GM18861 (cell line): Measurements from ENCODE around the gene EVI5L.
A peak's percentile ranks its signal among the peaks of the same experiment; 100 is the strongest.

ENCODE experiments used
- ATAC-seq: cut with Tn5 transposase; IDR thresholded peaks from one replicate; pipeline ENCODE4 v1.9.1; 2021; ENCODE audit not compliant: unreplicated experiment

The EVI5L gene

GRCh38 chr19:7859831-7860713 is 30.1 kb downstream of the EVI5L start:
- ATAC-seq, result no peak

- ATAC-seq, result no peak
Observed at GRCh38 chr19:7860714-7861618, 30.9 kb downstream of the EVI5L start.

- no peak for ATAC-seq
Observed at GRCh38 chr19:7861619-7862412, 31.8 kb downstream of the EVI5L start.

GRCh38 chr19:7862413-7862951 is 32.5 kb downstream of the EVI5L start:
- ATAC-seq, result no peak

- ATAC-seq, result no peak
Observed at GRCh38 chr19:7863157-7863970, 33.3 kb downstream of the EVI5L start.

GRCh38 chr19:7863971-7864689 is 34.1 kb downstream of the EVI5L start:
- no peak for ATAC-seq

- no peak for ATAC-seq
Observed at GRCh38 chr19:7864690-7865074, 34.7 kb downstream of the EVI5L start.

- ATAC-seq, result no peak
Observed at GRCh38 chr19:7865262-7865911, 35.4 kb downstream of the EVI5L start.

- ATAC-seq, result no peak
Observed at GRCh38 chr19:7866399-7867091, 36.5 kb downstream of the EVI5L start.

GRCh38 chr19:7867092-7867844 is 37.2 kb downstream of the EVI5L start:
- ATAC-seq, result no peak

GRCh38 chr19:7868326-7868670 is 38.3 kb downstream of the EVI5L start:
- ATAC-seq, result no peak

GRCh38 chr19:7868671-7869452 is 38.8 kb downstream of the EVI5L start:
- peak; percentile 40 for ATAC-seq

- peak; percentile 40 for ATAC-seq
Observed at GRCh38 chr19:7869453-7869909, 39.5 kb downstream of the EVI5L start.

GRCh38 chr19:7869910-7870511 is 40.0 kb downstream of the EVI5L start:
- ATAC-seq, result no peak

GRCh38 chr19:7870571-7871436 is 40.8 kb downstream of the EVI5L start:
- ATAC-seq, result no peak
